DOHH2 (cell line): ENCODE results near the gene FAM120C.

Source experiments
- H3F3A ChIP-seq: fragments of 200-600 bp; sonication (generic), shearing (Covaris generic); 2 replicates; pipeline ENCODE4 v1.6.0; 2016; ENCODE audit warnings: antibody characterized with exemption, mild to moderate bottlenecking; ENCODE audit not compliant: control insufficient read depth, insufficient read depth
- H3K27ac ChIP-seq: fragments of 200-600 bp; sonication (generic); 2 replicates; pipeline ENCODE4 v1.5.1; 2014; ENCODE audit warnings: low read depth, mild to moderate bottlenecking, low read length, moderate library complexity
- H3K27me3 ChIP-seq: fragments of 200-600 bp; sonication (generic); 2 replicates; pipeline ENCODE4 v1.6.1; 2014; ENCODE audit warnings: mild to moderate bottlenecking, low read length, mixed read lengths; ENCODE audit not compliant: control insufficient read depth
- H3K36me3 ChIP-seq: fragments of 200-600 bp; sonication (generic); 2 replicates; pipeline ENCODE4 v1.6.1; 2014; ENCODE audit warnings: mild to moderate bottlenecking, low read length, moderate library complexity, mixed read lengths; ENCODE audit not compliant: control insufficient read depth
- H3K4me1 ChIP-seq: fragments of 200-600 bp; sonication (generic); 2 replicates; pipeline ENCODE4 v1.6.1; 2014; ENCODE audit warnings: mild to moderate bottlenecking, low read length, mixed read lengths; ENCODE audit not compliant: control insufficient read depth
- H3K4me2 ChIP-seq: fragments of 200-600 bp; sonication (generic); 2 replicates; pipeline ENCODE4 v1.6.0; 2014; ENCODE audit warnings: mild to moderate bottlenecking, low read length, moderate library complexity
- H3K4me3 ChIP-seq: fragments of 200-600 bp; sonication (generic); 2 replicates; pipeline ENCODE4 v1.5.1; 2014; ENCODE audit warnings: mild to moderate bottlenecking, low read length, mixed read lengths
- H3K79me2 ChIP-seq: fragments of 200-600 bp; sonication (generic); 2 replicates; pipeline ENCODE4 v1.6.1; 2014; ENCODE audit warnings: mild to moderate bottlenecking, low read length, mixed read lengths; ENCODE audit not compliant: control insufficient read depth
- H3K9me2 ChIP-seq: fragments of 200-600 bp; sonication (generic); replicated peaks from 2 replicates; pipeline ENCODE4 v1.6.1; 2014; ENCODE audit warnings: mild to moderate bottlenecking, low read length, mixed read lengths; ENCODE audit not compliant: control insufficient read depth
- H3K9me3 ChIP-seq: fragments of 200-600 bp; sonication (generic); 2 replicates; pipeline ENCODE4 v1.6.1; 2014; ENCODE audit warnings: antibody characterized with exemption, low read length, mixed read lengths; ENCODE audit not compliant: control insufficient read depth, insufficient read depth
- H4K20me1 ChIP-seq: fragments of 200-600 bp; sonication (generic); 2 replicates; pipeline ENCODE4 v1.6.0; 2014; ENCODE audit warnings: low read depth, mild to moderate bottlenecking, antibody characterized with exemption, low read length, moderate library complexity; ENCODE audit not compliant: control insufficient read depth, insufficient read depth
- EZH2phosphoT487 ChIP-seq: fragments of 200-600 bp; sonication (generic); IDR thresholded peaks from 2 replicates; pipeline ENCODE4 v1.6.1; 2017; ENCODE audit warnings: borderline replicate concordance, mild to moderate bottlenecking, antibody characterized with exemption, low read length, moderate library complexity, mixed read lengths
- TF ChIP-seq, protein P1 (sequence below): fragments of 200-600 bp; sonication (generic); IDR thresholded peaks from one replicate; pipeline ENCODE4 v1.5.1; 2014; ENCODE audit warnings: antibody characterized with exemption, mild to moderate bottlenecking, low read depth, low read length; ENCODE audit not compliant: poor library complexity, severe bottlenecking

Gene FAM120C

DNA sequence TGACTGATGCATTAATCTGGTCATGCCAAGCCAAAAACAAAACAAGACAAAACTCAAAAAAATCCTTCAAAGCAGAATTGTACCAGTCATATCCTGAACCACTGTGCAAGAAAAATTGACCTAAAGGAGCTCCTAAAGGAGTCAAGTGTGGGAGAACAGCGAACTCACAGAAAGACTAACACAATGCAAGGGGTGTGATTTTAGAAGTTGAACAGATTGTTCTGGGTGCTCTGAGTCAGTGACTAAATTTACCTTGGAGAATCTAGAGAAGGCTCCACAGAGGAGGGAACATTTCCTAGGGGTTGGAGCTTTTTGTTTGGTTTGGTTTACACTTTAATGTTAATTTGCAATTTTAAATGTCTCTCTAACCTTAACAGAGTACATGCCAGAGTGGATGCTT is 89.9 kb downstream of the FAM120C start:
- Histone ChIP-seq H3K9me3 (no peaks in the 10 kb centered on the region), H3K9me2 (no peaks in the 10 kb centered on the region), H3K27ac (no peak overlapping the region), H3K27me3 (no peaks in the 10 kb centered on the region), H3K36me3 (no peaks in the 10 kb centered on the region), H4K20me1 (no peaks in the 10 kb centered on the region), H3K4me1 (no peaks in the 10 kb centered on the region), H3F3A (no peaks in the 10 kb centered on the region), H3K4me3 (no peak overlapping the region), H3K79me2 (no peaks in the 10 kb centered on the region), H3K4me2 (no peak overlapping the region)
- no peak for TF ChIP-seq EZH2phosphoT487
- TF ChIP-seq, protein P1, sequence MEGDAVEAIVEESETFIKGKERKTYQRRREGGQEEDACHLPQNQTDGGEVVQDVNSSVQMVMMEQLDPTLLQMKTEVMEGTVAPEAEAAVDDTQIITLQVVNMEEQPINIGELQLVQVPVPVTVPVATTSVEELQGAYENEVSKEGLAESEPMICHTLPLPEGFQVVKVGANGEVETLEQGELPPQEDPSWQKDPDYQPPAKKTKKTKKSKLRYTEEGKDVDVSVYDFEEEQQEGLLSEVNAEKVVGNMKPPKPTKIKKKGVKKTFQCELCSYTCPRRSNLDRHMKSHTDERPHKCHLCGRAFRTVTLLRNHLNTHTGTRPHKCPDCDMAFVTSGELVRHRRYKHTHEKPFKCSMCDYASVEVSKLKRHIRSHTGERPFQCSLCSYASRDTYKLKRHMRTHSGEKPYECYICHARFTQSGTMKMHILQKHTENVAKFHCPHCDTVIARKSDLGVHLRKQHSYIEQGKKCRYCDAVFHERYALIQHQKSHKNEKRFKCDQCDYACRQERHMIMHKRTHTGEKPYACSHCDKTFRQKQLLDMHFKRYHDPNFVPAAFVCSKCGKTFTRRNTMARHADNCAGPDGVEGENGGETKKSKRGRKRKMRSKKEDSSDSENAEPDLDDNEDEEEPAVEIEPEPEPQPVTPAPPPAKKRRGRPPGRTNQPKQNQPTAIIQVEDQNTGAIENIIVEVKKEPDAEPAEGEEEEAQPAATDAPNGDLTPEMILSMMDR, result no peak

DNA sequence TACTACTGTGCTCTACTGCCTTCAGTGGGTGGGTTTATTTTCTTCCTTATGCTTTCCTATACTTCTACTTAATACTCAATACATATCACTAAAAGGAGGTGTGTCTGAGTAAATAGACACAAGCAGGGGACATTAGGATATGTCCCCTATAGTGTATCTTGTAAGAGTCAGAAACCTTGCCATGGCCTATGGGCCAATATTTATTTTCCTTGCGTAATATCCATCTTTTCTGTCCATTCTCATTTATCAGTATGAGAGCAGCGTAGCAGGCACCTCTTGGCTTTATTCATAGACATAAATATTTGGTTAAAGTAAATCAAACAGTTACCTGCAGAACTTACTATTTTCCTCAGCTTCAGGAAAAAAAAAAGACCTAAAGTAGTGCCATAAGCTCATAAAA is 92.2 kb downstream of the FAM120C start:
- Histone ChIP-seq H3K4me2 (no peak overlapping the region), H4K20me1 (no peaks in the 10 kb centered on the region), H3K4me1 (no peaks in the 10 kb centered on the region), H3K4me3 (no peak overlapping the region), H3K27ac (no peak overlapping the region), H3K27me3 (no peaks in the 10 kb centered on the region), H3K9me2 (no peaks in the 10 kb centered on the region), H3K79me2 (no peaks in the 10 kb centered on the region), H3K9me3 (no peaks in the 10 kb centered on the region), H3F3A (no peaks in the 10 kb centered on the region), H3K36me3 (no peaks in the 10 kb centered on the region; the same call in 1 of the 2 replicates)
- TF ChIP-seq, protein P1, result no peak
- TF ChIP-seq EZH2phosphoT487, result no peak

DNA sequence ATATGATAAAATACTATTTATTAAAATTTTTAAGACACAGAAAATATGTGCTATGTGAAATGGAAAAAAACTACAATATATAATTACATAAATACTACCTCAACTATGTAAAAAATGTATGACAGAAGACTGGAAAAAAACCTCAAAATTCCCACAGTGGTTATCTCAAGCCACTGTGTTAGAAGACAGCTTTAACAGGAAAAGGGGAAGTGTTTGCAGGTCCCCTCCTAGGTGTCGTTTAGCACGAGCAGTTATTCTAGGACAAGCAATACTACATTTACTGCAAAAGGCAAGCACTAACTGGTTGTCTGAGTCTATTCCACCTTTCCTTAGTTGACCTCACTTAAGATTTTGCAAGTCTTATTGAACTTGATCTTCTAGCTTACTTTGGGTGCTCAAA is 93.9 kb downstream of the FAM120C start:
- no peaks in the 10 kb centered on the region for H3K4me1 ChIP-seq
- peaks cover 3% of the 10 kb centered on the region for H3K36me3 ChIP-seq
- H3K27ac ChIP-seq, result no peak overlapping the region
- no peak overlapping the region for H3K4me2 ChIP-seq
- no peak overlapping the region for H3K4me3 ChIP-seq
- no peaks in the 10 kb centered on the region for H3F3A ChIP-seq
- H3K9me3 ChIP-seq, result no peaks in the 10 kb centered on the region
- TF ChIP-seq EZH2phosphoT487, result no peak
- TF ChIP-seq, protein P1, result no peak
- H3K27me3 ChIP-seq, result no peaks in the 10 kb centered on the region
- H3K9me2 ChIP-seq, result no peaks in the 10 kb centered on the region
- H3K79me2 ChIP-seq, result no peaks in the 10 kb centered on the region
- no peaks in the 10 kb centered on the region for H4K20me1 ChIP-seq

DNA sequence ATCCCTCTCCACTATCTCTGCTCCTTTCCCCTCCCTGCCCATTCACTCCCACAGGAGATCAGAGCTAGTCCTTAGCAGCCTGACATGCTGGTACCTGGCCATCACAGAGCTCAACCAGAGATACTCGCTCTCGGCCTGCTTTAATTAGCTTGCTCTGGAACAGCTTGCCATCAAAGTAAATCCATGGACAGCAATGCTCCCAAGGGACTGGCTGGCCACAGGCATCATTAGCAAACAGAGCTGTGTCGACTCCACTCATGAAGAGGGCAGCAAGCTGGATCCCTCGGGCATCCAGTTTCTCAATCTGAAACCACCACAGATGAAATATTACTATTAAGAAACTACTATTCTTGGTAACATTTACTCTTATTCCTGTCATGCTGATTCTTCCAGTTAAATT is 95.4 kb downstream of the FAM120C start:
- H3K9me2 ChIP-seq, result no peaks in the 10 kb centered on the region
- H3K27ac ChIP-seq, result no peak overlapping the region
- H4K20me1 ChIP-seq, result no peaks in the 10 kb centered on the region
- no peaks in the 10 kb centered on the region for H3K27me3 ChIP-seq
- H3K4me1 ChIP-seq, result no peaks in the 10 kb centered on the region
- no peaks in the 10 kb centered on the region for H3F3A ChIP-seq
- no peak overlapping the region for H3K4me3 ChIP-seq
- no peaks in the 10 kb centered on the region for H3K9me3 ChIP-seq
- H3K36me3 ChIP-seq, result peaks cover 3% of the 10 kb centered on the region
- no peak overlapping the region for H3K4me2 ChIP-seq
- TF ChIP-seq EZH2phosphoT487, result no peak
- TF ChIP-seq, protein P1, result no peak
- no peaks in the 10 kb centered on the region for H3K79me2 ChIP-seq
